GM23248 (cell line): ENCODE results near the gene ABCF1. TPM values are rescaled to one million over a fixed set of nuclear protein-coding genes. Genes with fewer than 3 reads are reported as not detected.

Experiments
- DNase-seq: peaks from one replicate; pipeline ENCODE4 v3.0.0-alpha.2; 2015
- H2AFZ ChIP-seq: fragments of 200-600 bp; sonication (generic); 2 replicates; pipeline ENCODE4 v1.6.1; 2016; ENCODE audit warnings: antibody characterized with exemption
- H3F3A ChIP-seq: fragments of 200-600 bp; sonication (generic); 2 replicates; pipeline ENCODE4 v1.6.1; 2016; ENCODE audit warnings: mild to moderate bottlenecking, antibody characterized with exemption, mixed run types; ENCODE audit not compliant: insufficient read depth
- H3K27ac ChIP-seq: fragments of 200-600 bp; sonication (generic); 2 replicates; pipeline ENCODE4 v1.5.1; 2016; ENCODE audit warnings: mild to moderate bottlenecking
- H3K27me3 ChIP-seq: fragments of 200-600 bp; sonication (generic); replicated peaks from 2 replicates; pipeline ENCODE4 v1.6.1; 2016; ENCODE audit warnings: mild to moderate bottlenecking; ENCODE audit not compliant: insufficient read depth
- H3K36me3 ChIP-seq: fragments of 200-600 bp; sonication (generic); 2 replicates; pipeline ENCODE4 v1.6.1; 2016; ENCODE audit warnings: low read depth, mild to moderate bottlenecking
- H3K4me1 ChIP-seq: fragments of 200-600 bp; sonication (generic); 2 replicates; pipeline ENCODE4 v1.6.1; 2016; ENCODE audit warnings: mild to moderate bottlenecking; ENCODE audit not compliant: insufficient read depth
- H3K4me2 ChIP-seq: fragments of 200-600 bp; sonication (generic); one replicate; pipeline ENCODE4 v1.6.1; 2016; ENCODE audit warnings: mild to moderate bottlenecking; ENCODE audit not compliant: unreplicated experiment
- H3K4me3 ChIP-seq: fragments of 200-600 bp; sonication (generic); 2 replicates; pipeline ENCODE4 v1.5.1; 2016; ENCODE audit warnings: mild to moderate bottlenecking
- H3K79me2 ChIP-seq: fragments of 200-600 bp; sonication (generic); 2 replicates; pipeline ENCODE4 v1.6.1; 2016; ENCODE audit warnings: mild to moderate bottlenecking; ENCODE audit not compliant: insufficient read depth
- H3K9ac ChIP-seq: fragments of 200-600 bp; sonication (generic); 2 replicates; pipeline ENCODE4 v1.6.1; 2016; ENCODE audit warnings: mild to moderate bottlenecking
- H3K9me2 ChIP-seq: fragments of 200-600 bp; sonication (generic); 2 replicates; pipeline ENCODE4 v1.6.1; 2016; ENCODE audit warnings: mixed run types, mild to moderate bottlenecking, moderate library complexity; ENCODE audit not compliant: insufficient read depth
- H3K9me3 ChIP-seq: fragments of 200-600 bp; sonication (generic); one replicate; pipeline ENCODE4 v1.6.1; 2017; ENCODE audit warnings: low read depth
- H4K20me1 ChIP-seq: fragments of 200-600 bp; sonication (generic); 2 replicates; pipeline ENCODE4 v1.6.0; 2016; ENCODE audit not compliant: insufficient read depth
- EZH2 ChIP-seq: fragments of 200-600 bp; sonication (generic); IDR thresholded peaks from 2 replicates; pipeline ENCODE4 v1.6.1; 2018; ENCODE audit warnings: antibody characterized with exemption, mild to moderate bottlenecking; ENCODE audit not compliant: insufficient read depth, poor library complexity, severe bottlenecking
- EZH2phosphoT487 ChIP-seq: fragments of 200-600 bp; sonication (generic); IDR thresholded peaks from 2 replicates; pipeline ENCODE4 v1.6.1; 2018; ENCODE audit warnings: antibody characterized with exemption, moderate library complexity, mild to moderate bottlenecking, low read depth; ENCODE audit not compliant: insufficient read depth
- WGBS, 2 experiments: methylation state at CpG; one replicate each; pipeline ENCODE4 v1.1.6; 2015 to 2017; ENCODE audit warnings: low lambda C conversion rate in 2 of 2, low coverage in 1 of 2; ENCODE audit errors: missing lambda C conversion rate in 2 of 2; 5-methylcytosine and 5-hydroxymethylcytosine counted together
- in situ Hi-C: fragments of 300-500 bp; cut with MboI; formaldehyde crosslinking; loops from 2 replicates; pipeline ENCODE4 v1.15.0; 2020
- microRNA counts: library from miRNA; unstranded; fragments of <30 nt; microRNA quantifications from one replicate; lab custom pipeline; 2016
- microRNA-seq: library from miRNA; unstranded; fragments of <30 nt; microRNA quantifications from one replicate; pipeline ENCODE4, GENCODE V29; 2016; ENCODE audit warnings: borderline number of aligned reads
- polyA plus RNA-seq: library from polyadenylated mRNA; unstranded; fragments of >200 nt; fragmentation: Nextera tagmentation; extraction: Ambion mirVana; gene quantifications from 2 replicates; pipeline ENCODE4 v1.2.1, GENCODE V29; 2016
- small RNA-seq: library from RNA; depleted of rRNA; stranded (forward); fragments of <200 nt; gene quantifications from one replicate; pipeline ENCODE3, GENCODE V24; 2014; ENCODE audit warnings: low read depth, low replicate concordance
- total RNA-seq: library from RNA; depleted of rRNA; stranded (reverse); fragments of >200 nt; shearing (Covaris generic); gene quantifications from 2 replicates; pipeline ENCODE4 v1.2.3, GENCODE V29; 2014; rRNA removed

The ABCF1 gene
- total and polyA plus RNA-seq, 2 experiments from 2014 or later, result 31.3 to 39.7 TPM

DNA sequence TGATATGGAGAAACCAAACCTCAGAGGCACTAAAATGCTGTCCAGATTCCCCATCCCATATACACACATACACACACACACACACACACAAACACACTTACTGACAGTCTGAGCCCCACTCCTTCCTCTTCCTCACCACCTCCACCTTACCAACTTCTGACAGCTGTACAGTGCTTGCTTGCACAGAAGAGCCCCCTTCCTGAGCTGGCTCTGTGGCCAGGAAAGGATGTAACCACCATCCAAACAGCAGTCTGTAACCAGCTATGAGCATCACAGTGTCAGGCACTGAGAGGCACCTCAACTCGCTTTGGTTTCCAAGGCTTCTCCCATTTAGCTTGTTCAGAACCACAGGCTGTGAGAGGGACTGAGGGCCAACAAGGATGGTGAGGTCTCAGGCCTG, 69.8 kb downstream of the ABCF1 start:
- WGBS, 2 experiments, result 89 to 100% methylated on average over 1 of the region's 1 CpG
- H3K9ac ChIP-seq, result no peak overlapping the region
- no peak overlapping the region for H3K27ac ChIP-seq
- H2AFZ ChIP-seq, result no peak overlapping the region
- no peak for TF ChIP-seq EZH2
- TF ChIP-seq EZH2phosphoT487, result no peak
- H3K79me2 ChIP-seq, result peaks cover 9% of the 10 kb centered on the region
- no peaks in the 10 kb centered on the region for H3K4me1 ChIP-seq
- H3K9me3 ChIP-seq, result no peaks in the 10 kb centered on the region
- no peak for DNase-seq
- H3K27me3 ChIP-seq, result no peaks in the 10 kb centered on the region
- no peaks in the 10 kb centered on the region; the same call in 1 of the 2 replicates for H3K36me3 ChIP-seq
- H3K4me2 ChIP-seq, result no peak overlapping the region
- in situ Hi-C loops, result no loop called here
- no peak overlapping the region for H3K4me3 ChIP-seq
- no peaks in the 10 kb centered on the region for H4K20me1 ChIP-seq
- H3F3A ChIP-seq, result no peaks in the 10 kb centered on the region
- H3K9me2 ChIP-seq, result no peaks in the 10 kb centered on the region

MicroRNAs encoded within 50 kb of the gene (microRNA counts, 767-probe panel; counts per million panel counts)
- 447 counts per million, percentile 86 among the panel's probes with 10 or more counts for microRNA hsa-miR-877-5p (lab: Ali Mortazavi, UCI)

Small RNAs within 50 kb of the gene (microRNA-seq; reads per million reads assigned to microRNA genes)
- 106 reads per million, percentile 49 among the genes with 10 or more reads in this experiment for gene MIR877

Small RNAs within 50 kb of the gene (small RNA-seq; reads per million reads assigned to genes)
- not detected for gene MIR877

Other genes starting within 250 kb of the ABCF1 start
- gene TRIM39, start 244.5 kb upstream of the ABCF1 start, total RNA-seq, result 9.6 and 29.1 TPM in 2 replicates
- 9.3 and 9.7 TPM in 2 replicates for gene TRIM39, start 244.5 kb upstream of the ABCF1 start, polyA plus RNA-seq
- gene RPP21, start 226.3 kb upstream of the ABCF1 start, total RNA-seq, result 40.2 and 45.8 TPM in 2 replicates
- 63.4 and 67.2 TPM in 2 replicates for gene RPP21, start 226.3 kb upstream of the ABCF1 start, polyA plus RNA-seq
- gene HLA-E, start 81.9 kb upstream of the ABCF1 start, total RNA-seq, result 190 and 203 TPM in 2 replicates
- 123 and 130 TPM in 2 replicates for gene HLA-E, start 81.9 kb upstream of the ABCF1 start, polyA plus RNA-seq
- gene GNL1, start 15.0 kb upstream of the ABCF1 start, total RNA-seq, result 62.3 and 64.8 TPM in 2 replicates
- gene GNL1, start 15.0 kb upstream of the ABCF1 start, polyA plus RNA-seq, result 72.1 and 78.9 TPM in 2 replicates
- gene PRR3, start 14.1 kb upstream of the ABCF1 start, total RNA-seq, result 5.2 and 6.5 TPM in 2 replicates
- gene PRR3, start 14.1 kb upstream of the ABCF1 start, polyA plus RNA-seq, result 7.1 and 7.3 TPM in 2 replicates
- 23.9 and 27.3 TPM in 2 replicates for gene PPP1R10, start 45.8 kb downstream of the ABCF1 start, total RNA-seq
- gene PPP1R10, start 45.8 kb downstream of the ABCF1 start, polyA plus RNA-seq, result 23.6 and 32.7 TPM in 2 replicates
- 33.5 and 41.4 TPM in 2 replicates for gene MRPS18B, start 46.4 kb downstream of the ABCF1 start, total RNA-seq
- 59.2 and 61.2 TPM in 2 replicates for gene MRPS18B, start 46.4 kb downstream of the ABCF1 start, polyA plus RNA-seq
- gene ATAT1, start 55.4 kb downstream of the ABCF1 start, total RNA-seq, result 2.3 and 3.7 TPM in 2 replicates
- 12.3 and 12.6 TPM in 2 replicates for gene ATAT1, start 55.4 kb downstream of the ABCF1 start, polyA plus RNA-seq
- 2.4 and 4.6 TPM in 2 replicates for gene C6orf136, start 75.7 kb downstream of the ABCF1 start, total RNA-seq
- 8.6 and 10.6 TPM in 2 replicates for gene C6orf136, start 75.7 kb downstream of the ABCF1 start, polyA plus RNA-seq
- gene DHX16, start 101.6 kb downstream of the ABCF1 start, total RNA-seq, result 30.4 and 30.6 TPM in 2 replicates
- 23.6 and 26.7 TPM in 2 replicates for gene DHX16, start 101.6 kb downstream of the ABCF1 start, polyA plus RNA-seq
- 85.5 and 108 TPM in 2 replicates for gene PPP1R18, start 115.2 kb downstream of the ABCF1 start, total RNA-seq
- 66.6 and 67.8 TPM in 2 replicates for gene PPP1R18, start 115.2 kb downstream of the ABCF1 start, polyA plus RNA-seq
- gene NRM, start 119.5 kb downstream of the ABCF1 start, total RNA-seq, result 5.8 and 6.2 TPM in 2 replicates
- 11.3 and 11.6 TPM in 2 replicates for gene NRM, start 119.5 kb downstream of the ABCF1 start, polyA plus RNA-seq
- gene MDC1, start 145.8 kb downstream of the ABCF1 start, total RNA-seq, result 4.9 and 6.6 TPM in 2 replicates
- 6.7 and 7.1 TPM in 2 replicates for gene MDC1, start 145.8 kb downstream of the ABCF1 start, polyA plus RNA-seq
- gene TUBB, start 148.9 kb downstream of the ABCF1 start, total RNA-seq, result 525 and 565 TPM in 2 replicates
- gene TUBB, start 148.9 kb downstream of the ABCF1 start, polyA plus RNA-seq, result 491 and 520 TPM in 2 replicates
- 156 and 165 TPM in 2 replicates for gene FLOT1, start 171.2 kb downstream of the ABCF1 start, total RNA-seq
- 162 and 171 TPM in 2 replicates for gene FLOT1, start 171.2 kb downstream of the ABCF1 start, polyA plus RNA-seq
- gene IER3, start 173.1 kb downstream of the ABCF1 start, total RNA-seq, result 148 and 156 TPM in 2 replicates
- gene IER3, start 173.1 kb downstream of the ABCF1 start, polyA plus RNA-seq, result 76.4 and 82.1 TPM in 2 replicates